ENCODE results near the gene SLC40A1.

Gene SLC40A1

DNA sequence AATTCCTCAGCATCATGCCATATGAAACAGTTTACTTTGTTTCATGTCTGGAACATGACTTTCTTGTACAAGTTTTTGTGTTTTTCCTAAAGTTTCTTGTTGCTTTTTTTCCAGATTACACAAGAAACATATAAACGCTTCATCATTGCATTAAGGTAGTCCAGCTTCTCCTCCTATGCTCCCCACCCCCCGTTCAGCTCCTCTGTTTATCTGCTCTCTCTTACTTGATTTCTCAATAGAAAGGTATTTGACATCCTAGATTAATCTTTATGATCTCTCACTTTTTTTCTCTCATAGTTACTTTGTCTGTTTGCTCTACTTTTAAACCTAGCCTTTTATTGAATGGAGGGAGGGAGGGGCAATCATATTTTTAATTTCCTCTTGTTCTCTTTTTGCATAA, 25.4 kb downstream of the SLC40A1 start:
- Histone ChIP-seq H4K91ac (ENCODE audit: low read depth, low read length) (no peak overlapping the region), H3K4me3 (ENCODE audit: low read depth, low read length) (no peak overlapping the region), H3K14ac (ENCODE audit: low read length) (no peak overlapping the region), H3K18ac (ENCODE audit: low read length) (no peak overlapping the region), H2BK5ac (ENCODE audit: low read depth, low read length, poor library complexity) (no peak overlapping the region), H3K27ac (ENCODE audit: low read depth, low read length) (no peak overlapping the region), H3K4me2 (ENCODE audit: low read length) (no peak overlapping the region), H3K4ac (ENCODE audit: low read depth, low read length) (no peak overlapping the region), H2BK120ac (ENCODE audit: insufficient read depth, low read length, poor library complexity) (no peak overlapping the region), H2AK5ac (ENCODE audit: low read length) (no peak overlapping the region), H4K12ac (ENCODE audit: low read depth, low read length) (no peak overlapping the region), H3K9ac (ENCODE audit: low read length) (no peak overlapping the region), H2AFZ (ENCODE audit: insufficient read depth, low read length, poor library complexity) (no peak overlapping the region), H3K27me3 (ENCODE audit: insufficient read depth, low read length) (no peaks in the 10 kb centered on the region), H3K4me1 (ENCODE audit: control insufficient read depth in 1 of 2, insufficient read depth in 2 of 2, low read length in 2 of 2) (peaks cover 9 to 11% of the 10 kb centered on the region in 2 experiments), H3K9me3 (ENCODE audit: insufficient read depth, low read depth, low read length) (no peaks in the 10 kb centered on the region), H3K79me1 (ENCODE audit: low read length) (peaks cover 7% of the 10 kb centered on the region), H2BK12ac (ENCODE audit: low read length) (no peak overlapping the region), H3K36me3 (ENCODE audit: control insufficient read depth in 1 of 2, insufficient read depth in 2 of 2, low read length in 2 of 2) (no peaks in the 10 kb centered on the region), H3K79me2 (ENCODE audit: control insufficient read depth, insufficient read depth, low read length, poor library complexity) (no peaks in the 10 kb centered on the region), H3K23ac (ENCODE audit: low read length) (no peak overlapping the region), H4K8ac (ENCODE audit: low read depth, low read length) (no peak overlapping the region)
- WGBS (ENCODE audit: extremely low coverage, insufficient coverage, insufficient read length): no CpG with 5 or more reads among the region's 2 CpGs
- DNase-seq: peak in 1 of 2 donors; percentile 26

DNA sequence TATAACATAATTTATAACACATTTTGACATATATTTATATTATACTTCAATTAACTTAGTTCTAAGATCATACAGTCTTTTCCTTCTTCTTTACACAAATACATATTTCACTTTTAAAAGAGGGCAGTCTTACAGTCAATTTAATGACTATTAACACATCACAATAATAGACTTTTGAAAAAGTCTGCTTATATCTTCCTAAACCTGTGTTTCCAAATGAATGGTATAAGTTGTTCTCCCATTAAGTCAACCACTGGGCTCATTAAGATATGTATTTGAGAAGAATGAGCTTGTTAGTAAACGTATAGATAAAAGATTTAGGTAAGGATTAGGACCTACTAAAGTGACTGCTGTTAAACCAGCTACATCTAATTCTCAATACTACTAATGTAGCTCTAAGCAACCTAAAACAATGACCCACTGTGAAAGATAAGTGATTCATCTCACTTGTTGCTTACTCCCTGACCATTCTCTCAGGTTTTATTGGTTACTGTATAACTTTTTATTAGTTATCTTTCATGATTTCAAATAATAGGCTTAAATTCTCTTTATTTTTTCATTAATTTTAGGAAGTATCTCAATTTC, 27.0 kb downstream of the SLC40A1 start:
- WGBS (ENCODE audit: extremely low coverage, insufficient coverage, insufficient read length): no CpG with 5 or more reads among the region's 1 CpG
- H4K91ac ChIP-seq (ENCODE audit: low read depth, low read length): no peak overlapping the region
- no peak overlapping the region for H3K23ac ChIP-seq (ENCODE audit: low read length)
- H3K14ac ChIP-seq (ENCODE audit: low read length): no peak overlapping the region
- H2BK12ac ChIP-seq (ENCODE audit: low read length): no peak overlapping the region
- no peak overlapping the region for H3K4me2 ChIP-seq (ENCODE audit: low read length)
- H4K8ac ChIP-seq (ENCODE audit: low read depth, low read length): no peak overlapping the region
- H3K27ac ChIP-seq (ENCODE audit: low read depth, low read length): no peak overlapping the region
- H3K27me3 ChIP-seq (ENCODE audit: insufficient read depth, low read length): no peaks in the 10 kb centered on the region
- H3K18ac ChIP-seq (ENCODE audit: low read length): no peak overlapping the region
- H3K4me1 ChIP-seq (ENCODE audit: control insufficient read depth in 1 of 2, insufficient read depth in 2 of 2, low read length in 2 of 2): peaks cover 3 to 6% of the 10 kb centered on the region in 2 experiments
- H3K9ac ChIP-seq (ENCODE audit: low read length): no peak overlapping the region
- H4K12ac ChIP-seq (ENCODE audit: low read depth, low read length): no peak overlapping the region
- no peak overlapping the region for H2AFZ ChIP-seq (ENCODE audit: insufficient read depth, low read length, poor library complexity)
- no peak overlapping the region for H2BK120ac ChIP-seq (ENCODE audit: insufficient read depth, low read length, poor library complexity)
- H3K79me1 ChIP-seq (ENCODE audit: low read length): peaks cover 6% of the 10 kb centered on the region
- no peaks in the 10 kb centered on the region for H3K9me3 ChIP-seq (ENCODE audit: insufficient read depth, low read depth, low read length)
- H3K79me2 ChIP-seq (ENCODE audit: control insufficient read depth, insufficient read depth, low read length, poor library complexity): no peaks in the 10 kb centered on the region
- no peak for DNase-seq
- H2BK5ac ChIP-seq (ENCODE audit: low read depth, low read length, poor library complexity): no peak overlapping the region
- no peak overlapping the region for H2AK5ac ChIP-seq (ENCODE audit: low read length)
- no peak overlapping the region for H3K4ac ChIP-seq (ENCODE audit: low read depth, low read length)
- no peak overlapping the region for H3K4me3 ChIP-seq (ENCODE audit: low read depth, low read length)
- H3K36me3 ChIP-seq (ENCODE audit: control insufficient read depth in 1 of 2, insufficient read depth in 2 of 2, low read length in 2 of 2): no peaks in the 10 kb centered on the region

DNA sequence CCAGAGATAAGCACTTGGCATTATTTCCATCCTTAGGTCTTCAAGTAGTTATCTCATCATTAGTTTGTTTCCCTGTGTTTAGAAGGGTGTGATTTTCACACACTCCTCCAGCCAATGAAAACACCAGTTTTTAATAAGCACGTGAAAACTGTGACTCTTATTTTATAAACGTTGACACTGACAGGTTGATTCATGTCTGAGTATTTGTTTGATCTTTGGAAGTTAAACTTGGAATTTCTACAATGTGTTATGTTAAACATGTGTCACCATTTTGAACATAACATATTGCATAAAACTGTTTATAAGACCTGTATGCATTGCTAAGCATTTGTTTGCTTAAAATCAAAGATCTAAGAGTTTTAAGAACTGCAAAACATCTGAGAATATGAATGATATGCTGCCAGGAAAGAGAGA, 27.6 kb downstream of the SLC40A1 start:
- H3K27ac ChIP-seq (ENCODE audit: low read depth, low read length): no peak overlapping the region
- H3K9me3 ChIP-seq (ENCODE audit: insufficient read depth, low read depth, low read length): no peaks in the 10 kb centered on the region
- no peak overlapping the region for H3K9ac ChIP-seq (ENCODE audit: low read length)
- no peak overlapping the region for H2AFZ ChIP-seq (ENCODE audit: insufficient read depth, low read length, poor library complexity)
- H2BK5ac ChIP-seq (ENCODE audit: low read depth, low read length, poor library complexity): no peak overlapping the region
- no peaks in the 10 kb centered on the region for H3K79me2 ChIP-seq (ENCODE audit: control insufficient read depth, insufficient read depth, low read length, poor library complexity)
- no peak overlapping the region for H3K4me2 ChIP-seq (ENCODE audit: low read length)
- H3K4me3 ChIP-seq (ENCODE audit: low read depth, low read length): no peak overlapping the region
- no peak overlapping the region for H2BK12ac ChIP-seq (ENCODE audit: low read length)
- H3K4ac ChIP-seq (ENCODE audit: low read depth, low read length): no peak overlapping the region
- H3K27me3 ChIP-seq (ENCODE audit: insufficient read depth, low read length): no peaks in the 10 kb centered on the region
- H3K23ac ChIP-seq (ENCODE audit: low read length): no peak overlapping the region
- WGBS (ENCODE audit: extremely low coverage, insufficient coverage, insufficient read length): no CpG with 5 or more reads among the region's 2 CpGs
- peak in 1 of 2 donors; percentile 51 for DNase-seq
- H3K36me3 ChIP-seq (ENCODE audit: control insufficient read depth in 1 of 2, insufficient read depth in 2 of 2, low read length in 2 of 2): no peaks in the 10 kb centered on the region
- peaks cover 3 to 6% of the 10 kb centered on the region in 2 experiments for H3K4me1 ChIP-seq (ENCODE audit: control insufficient read depth in 1 of 2, insufficient read depth in 2 of 2, low read length in 2 of 2)
- peaks cover 6% of the 10 kb centered on the region for H3K79me1 ChIP-seq (ENCODE audit: low read length)
- H2AK5ac ChIP-seq (ENCODE audit: low read length): no peak overlapping the region
- no peak overlapping the region for H4K8ac ChIP-seq (ENCODE audit: low read depth, low read length)
- no peak overlapping the region for H4K12ac ChIP-seq (ENCODE audit: low read depth, low read length)
- no peak overlapping the region for H3K18ac ChIP-seq (ENCODE audit: low read length)
- no peak overlapping the region for H2BK120ac ChIP-seq (ENCODE audit: insufficient read depth, low read length, poor library complexity)
- H3K14ac ChIP-seq (ENCODE audit: low read length): no peak overlapping the region
- no peak overlapping the region for H4K91ac ChIP-seq (ENCODE audit: low read depth, low read length)

DNA sequence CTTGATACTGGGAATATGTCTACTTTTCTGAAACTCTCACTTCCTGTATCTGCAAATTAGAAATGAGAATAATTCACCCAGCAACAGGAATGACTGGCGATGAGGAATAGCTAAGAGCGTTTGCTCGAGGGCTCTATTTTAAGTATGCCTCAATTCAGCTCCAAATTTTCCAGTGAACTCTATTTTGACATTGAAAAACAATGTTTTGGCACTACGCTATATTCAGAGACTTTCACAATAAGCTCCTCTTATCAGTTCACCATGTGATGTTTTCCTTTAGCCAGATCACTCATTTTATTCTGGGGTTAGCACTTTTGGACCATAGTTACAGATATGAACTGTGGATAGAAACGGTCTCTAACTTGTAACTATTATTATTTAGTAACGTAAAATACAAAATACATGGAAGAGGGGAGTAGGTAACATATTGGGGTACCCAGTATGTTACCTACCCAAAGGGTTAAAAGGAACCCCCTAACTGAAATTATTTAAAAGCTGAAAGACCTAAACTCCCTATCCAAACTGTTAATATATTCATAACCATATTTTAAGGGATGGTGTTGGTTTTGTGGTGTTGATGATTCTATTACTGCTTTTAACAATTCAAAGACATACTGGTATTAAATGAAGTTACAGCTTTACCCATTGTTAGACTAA, 28.1 kb downstream of the SLC40A1 start:
- no peak overlapping the region for H2AK5ac ChIP-seq (ENCODE audit: low read length)
- WGBS (ENCODE audit: extremely low coverage, insufficient coverage, insufficient read length): no CpG with 5 or more reads among the region's 6 CpGs
- no peak overlapping the region for H3K23ac ChIP-seq (ENCODE audit: low read length)
- H3K9ac ChIP-seq (ENCODE audit: low read length): no peak overlapping the region
- H2BK12ac ChIP-seq (ENCODE audit: low read length): no peak overlapping the region
- no peak overlapping the region for H3K4me3 ChIP-seq (ENCODE audit: low read depth, low read length)
- H4K8ac ChIP-seq (ENCODE audit: low read depth, low read length): no peak overlapping the region
- no peak overlapping the region for H2BK120ac ChIP-seq (ENCODE audit: insufficient read depth, low read length, poor library complexity)
- H2BK5ac ChIP-seq (ENCODE audit: low read depth, low read length, poor library complexity): no peak overlapping the region
- H3K14ac ChIP-seq (ENCODE audit: low read length): no peak overlapping the region
- no peak overlapping the region for H2AFZ ChIP-seq (ENCODE audit: insufficient read depth, low read length, poor library complexity)
- no peak overlapping the region for H4K91ac ChIP-seq (ENCODE audit: low read depth, low read length)
- H3K79me1 ChIP-seq (ENCODE audit: low read length): peaks cover 6% of the 10 kb centered on the region
- no peaks in the 10 kb centered on the region for H3K9me3 ChIP-seq (ENCODE audit: insufficient read depth, low read depth, low read length)
- DNase-seq: peak in 1 of 2 donors; percentile 31
- H3K4me1 ChIP-seq (ENCODE audit: control insufficient read depth in 1 of 2, insufficient read depth in 2 of 2, low read length in 2 of 2): peaks cover 3 to 6% of the 10 kb centered on the region in 2 experiments
- no peak overlapping the region for H3K18ac ChIP-seq (ENCODE audit: low read length)
- H3K4ac ChIP-seq (ENCODE audit: low read depth, low read length): no peak overlapping the region
- no peaks in the 10 kb centered on the region for H3K27me3 ChIP-seq (ENCODE audit: insufficient read depth, low read length)
- no peak overlapping the region for H3K27ac ChIP-seq (ENCODE audit: low read depth, low read length)
- no peak overlapping the region for H3K4me2 ChIP-seq (ENCODE audit: low read length)
- no peak overlapping the region for H4K12ac ChIP-seq (ENCODE audit: low read depth, low read length)
- no peaks in the 10 kb centered on the region for H3K36me3 ChIP-seq (ENCODE audit: control insufficient read depth in 1 of 2, insufficient read depth in 2 of 2, low read length in 2 of 2)
- no peaks in the 10 kb centered on the region for H3K79me2 ChIP-seq (ENCODE audit: control insufficient read depth, insufficient read depth, low read length, poor library complexity)

All from trophoblast cell (in vitro differentiated cells and primary cell).